Measurements from ENCODE around the gene ESR1.

ESR1 gene

GRCh38 chr6:152078804-152079203, 271.3 kb downstream of the ESR1 start (continued):
- TF ChIP-seq, protein P1, sequence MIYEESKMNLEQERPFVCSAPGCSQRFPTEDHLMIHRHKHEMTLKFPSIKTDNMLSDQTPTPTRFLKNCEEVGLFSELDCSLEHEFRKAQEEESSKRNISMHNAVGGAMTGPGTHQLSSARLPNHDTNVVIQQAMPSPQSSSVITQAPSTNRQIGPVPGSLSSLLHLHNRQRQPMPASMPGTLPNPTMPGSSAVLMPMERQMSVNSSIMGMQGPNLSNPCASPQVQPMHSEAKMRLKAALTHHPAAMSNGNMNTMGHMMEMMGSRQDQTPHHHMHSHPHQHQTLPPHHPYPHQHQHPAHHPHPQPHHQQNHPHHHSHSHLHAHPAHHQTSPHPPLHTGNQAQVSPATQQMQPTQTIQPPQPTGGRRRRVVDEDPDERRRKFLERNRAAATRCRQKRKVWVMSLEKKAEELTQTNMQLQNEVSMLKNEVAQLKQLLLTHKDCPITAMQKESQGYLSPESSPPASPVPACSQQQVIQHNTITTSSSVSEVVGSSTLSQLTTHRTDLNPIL (CRISPR knock-in tag; IDR thresholded peaks at IDR 0.05; ENCODE audit: low read depth): no peak
- TF ChIP-seq ARNTL (CRISPR knock-in tag; IDR thresholded peaks at IDR 0.05; ENCODE audit: borderline replicate concordance, low read depth) (no peak), TCF4 (CRISPR knock-in tag; IDR thresholded peaks at IDR 0.05; ENCODE audit: borderline replicate concordance) (no peak), RARB (CRISPR knock-in tag; IDR thresholded peaks at IDR 0.05) (no peak), ZC3H10 (CRISPR knock-in tag; IDR thresholded peaks at IDR 0.05) (no peak), ZFP30 (CRISPR knock-in tag; IDR thresholded peaks at IDR 0.05) (no peak), SNAI2 (CRISPR knock-in tag; IDR thresholded peaks at IDR 0.05) (no peak), BACH2 (CRISPR knock-in tag; IDR thresholded peaks at IDR 0.05; ENCODE audit: borderline replicate concordance) (no peak)

DNA sequence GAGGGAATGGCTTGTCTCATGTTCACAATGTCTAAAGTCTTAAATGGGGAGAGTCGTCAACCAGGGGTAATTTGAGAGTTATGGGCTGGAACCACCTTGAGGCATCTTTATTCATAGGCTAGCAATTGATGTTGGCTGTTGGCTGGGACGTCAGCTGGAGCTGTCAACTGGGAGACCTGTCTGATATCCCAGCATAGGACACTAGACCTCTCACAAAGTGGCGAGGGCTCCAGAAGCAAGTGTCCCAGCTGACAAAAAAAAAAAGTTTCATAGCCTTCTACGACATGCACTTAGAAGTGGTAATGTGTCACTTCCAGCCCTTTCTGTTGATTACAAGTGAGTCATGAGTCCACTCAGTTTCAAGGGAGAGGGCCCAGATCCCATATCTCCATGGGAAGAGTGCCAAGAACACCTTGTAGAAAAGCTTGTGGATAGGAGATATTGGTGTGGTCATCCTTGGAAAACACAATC, 278.0 kb downstream of the ESR1 start:
- ATAC-seq: no peak
- TF ChIP-seq SNAI2 (CRISPR knock-in tag; IDR thresholded peaks at IDR 0.05) (no peak), ZNF8 (CRISPR knock-in tag; IDR thresholded peaks at IDR 0.05) (no peak), ZFP30 (CRISPR knock-in tag; IDR thresholded peaks at IDR 0.05) (no peak), ZNF565 (CRISPR knock-in tag; conservative IDR thresholded peaks at IDR 0.05; ENCODE audit: low read depth) (no peak)

DNA sequence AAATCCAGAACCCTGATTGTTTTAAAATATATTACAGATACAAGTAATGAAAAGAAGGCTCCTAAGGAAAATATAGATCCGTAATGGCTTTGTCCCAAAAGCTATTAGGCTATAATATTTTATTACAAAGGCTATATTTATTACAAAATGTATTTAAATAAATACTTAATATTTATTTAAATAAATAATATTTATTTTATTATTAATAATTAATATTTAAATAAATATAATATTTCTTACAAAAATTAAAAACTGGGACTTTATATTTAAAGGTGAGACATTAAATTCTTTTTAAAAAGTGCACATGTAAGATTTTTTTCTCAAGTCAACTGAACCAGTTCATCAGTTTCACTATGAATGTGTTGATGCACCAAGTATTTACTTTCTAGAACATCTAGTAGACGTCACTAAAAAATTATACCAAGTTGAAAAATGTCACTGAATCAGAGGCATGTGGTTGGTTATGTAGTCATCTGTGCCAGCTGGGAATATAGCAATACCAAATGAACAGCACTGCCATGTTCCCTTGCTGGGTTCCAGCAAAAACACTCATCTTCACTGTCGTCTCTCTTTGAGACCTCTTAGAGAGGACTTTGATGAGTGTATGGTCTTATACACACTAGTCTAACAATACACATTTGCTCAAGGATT, 278.9 kb downstream of the ESR1 start:
- ATAC-seq: no peak
- no peak for TF ChIP-seq PPARA (CRISPR knock-in tag; IDR thresholded peaks at IDR 0.05; ENCODE audit: borderline replicate concordance)
- TF ChIP-seq ZNF8 (CRISPR knock-in tag; IDR thresholded peaks at IDR 0.05): no peak
- no peak for TF ChIP-seq RARB (CRISPR knock-in tag; IDR thresholded peaks at IDR 0.05)
- TF ChIP-seq, protein P2, sequence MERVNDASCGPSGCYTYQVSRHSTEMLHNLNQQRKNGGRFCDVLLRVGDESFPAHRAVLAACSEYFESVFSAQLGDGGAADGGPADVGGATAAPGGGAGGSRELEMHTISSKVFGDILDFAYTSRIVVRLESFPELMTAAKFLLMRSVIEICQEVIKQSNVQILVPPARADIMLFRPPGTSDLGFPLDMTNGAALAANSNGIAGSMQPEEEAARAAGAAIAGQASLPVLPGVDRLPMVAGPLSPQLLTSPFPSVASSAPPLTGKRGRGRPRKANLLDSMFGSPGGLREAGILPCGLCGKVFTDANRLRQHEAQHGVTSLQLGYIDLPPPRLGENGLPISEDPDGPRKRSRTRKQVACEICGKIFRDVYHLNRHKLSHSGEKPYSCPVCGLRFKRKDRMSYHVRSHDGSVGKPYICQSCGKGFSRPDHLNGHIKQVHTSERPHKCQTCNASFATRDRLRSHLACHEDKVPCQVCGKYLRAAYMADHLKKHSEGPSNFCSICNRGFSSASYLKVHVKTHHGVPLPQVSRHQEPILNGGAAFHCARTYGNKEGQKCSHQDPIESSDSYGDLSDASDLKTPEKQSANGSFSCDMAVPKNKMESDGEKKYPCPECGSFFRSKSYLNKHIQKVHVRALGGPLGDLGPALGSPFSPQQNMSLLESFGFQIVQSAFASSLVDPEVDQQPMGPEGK (CRISPR knock-in tag; IDR thresholded peaks at IDR 0.05; ENCODE audit: borderline replicate concordance): no peak
- no peak for TF ChIP-seq CSDC2 (CRISPR knock-in tag; IDR thresholded peaks at IDR 0.05)
- TF ChIP-seq, protein P3, sequence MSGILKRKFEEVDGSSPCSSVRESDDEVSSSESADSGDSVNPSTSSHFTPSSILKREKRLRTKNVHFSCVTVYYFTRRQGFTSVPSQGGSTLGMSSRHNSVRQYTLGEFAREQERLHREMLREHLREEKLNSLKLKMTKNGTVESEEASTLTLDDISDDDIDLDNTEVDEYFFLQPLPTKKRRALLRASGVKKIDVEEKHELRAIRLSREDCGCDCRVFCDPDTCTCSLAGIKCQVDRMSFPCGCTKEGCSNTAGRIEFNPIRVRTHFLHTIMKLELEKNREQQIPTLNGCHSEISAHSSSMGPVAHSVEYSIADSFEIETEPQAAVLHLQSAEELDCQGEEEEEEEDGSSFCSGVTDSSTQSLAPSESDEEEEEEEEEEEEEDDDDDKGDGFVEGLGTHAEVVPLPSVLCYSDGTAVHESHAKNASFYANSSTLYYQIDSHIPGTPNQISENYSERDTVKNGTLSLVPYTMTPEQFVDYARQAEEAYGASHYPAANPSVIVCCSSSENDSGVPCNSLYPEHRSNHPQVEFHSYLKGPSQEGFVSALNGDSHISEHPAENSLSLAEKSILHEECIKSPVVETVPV (CRISPR knock-in tag; IDR thresholded peaks at IDR 0.05): no peak
- TF ChIP-seq ZNF70 (CRISPR knock-in tag; IDR thresholded peaks at IDR 0.05): no peak

DNA sequence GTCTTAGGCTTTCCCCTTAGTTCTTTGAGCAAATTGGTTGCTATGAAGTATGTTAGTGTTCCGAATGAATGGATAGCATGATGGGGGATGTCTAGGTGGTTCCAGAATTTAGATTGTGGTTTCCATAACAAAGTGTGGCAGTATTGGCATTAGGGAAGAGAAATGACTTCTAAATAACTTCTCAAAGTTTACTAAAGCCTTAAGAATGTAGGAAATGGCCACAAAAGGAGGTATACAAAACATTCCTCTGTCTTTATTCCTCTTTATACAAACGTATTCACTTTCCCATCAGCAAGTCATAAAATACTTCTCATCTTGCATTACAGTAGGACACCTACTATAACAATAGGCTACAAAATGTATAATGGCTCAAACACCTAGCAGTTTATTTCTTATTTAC, 279.6 kb downstream of the ESR1 start:
- TF ChIP-seq BACH2 (CRISPR knock-in tag; IDR thresholded peaks at IDR 0.05; ENCODE audit: borderline replicate concordance) (no peak), CSDC2 (CRISPR knock-in tag; IDR thresholded peaks at IDR 0.05) (no peak), ZNF8 (CRISPR knock-in tag; IDR thresholded peaks at IDR 0.05) (no peak), RARB (CRISPR knock-in tag; IDR thresholded peaks at IDR 0.05) (no peak), ISL1 (CRISPR knock-in tag; IDR thresholded peaks at IDR 0.05) (no peak), ZNF70 (CRISPR knock-in tag; IDR thresholded peaks at IDR 0.05) (no peak), OSR1 (CRISPR knock-in tag; IDR thresholded peaks at IDR 0.05) (no peak), TCF4 (CRISPR knock-in tag; IDR thresholded peaks at IDR 0.05; ENCODE audit: borderline replicate concordance) (no peak), ZC3H10 (CRISPR knock-in tag; IDR thresholded peaks at IDR 0.05) (no peak)
- TF ChIP-seq, protein P2 (CRISPR knock-in tag; IDR thresholded peaks at IDR 0.05; ENCODE audit: borderline replicate concordance): no peak
- TF ChIP-seq, protein P1 (CRISPR knock-in tag; IDR thresholded peaks at IDR 0.05; ENCODE audit: low read depth): no peak
- no peak for ATAC-seq
